ENCODE results near the gene OR5B21.

The OR5B21 gene

GRCh38 chr11:58508005-58508404 lies at the start of gene OR5B21:
TSS of gene OR5B21 (minus strand) at chr11:58508105. CDS start at chr11:58508105, 0 bp downstream.
- no peak for DNase-seq

- no peak for DNase-seq
These were observed 41.7 kb upstream of the OR5B21 start for GRCh38 chr11:58549644-58550043.

GRCh38 chr11:58546841-58547240 lies 38.9 kb upstream of the OR5B21 start:
- DNase-seq: no peak

- no peak for DNase-seq
These were observed 24.0 kb upstream of the OR5B21 start for GRCh38 chr11:58531865-58532341.

- DNase-seq: no peak
These were observed 22.3 kb upstream of the OR5B21 start for GRCh38 chr11:58530236-58530635.

- DNase-seq: no peak
These were observed 19.5 kb upstream of the OR5B21 start for GRCh38 chr11:58527429-58527828.

GRCh38 chr11:58526721-58527120 lies 18.8 kb upstream of the OR5B21 start:
- no peak for DNase-seq

GRCh38 chr11:58525037-58525614 lies 17.2 kb upstream of the OR5B21 start:
- DNase-seq: no peak

- DNase-seq: peak; percentile 55
These were observed 16.5 kb upstream of the OR5B21 start for GRCh38 chr11:58524232-58525036.

GRCh38 chr11:58513747-58514367 lies 6.0 kb upstream of the OR5B21 start:
- peak; percentile 45 for DNase-seq

- no peak for DNase-seq
These were observed 3.7 kb upstream of the OR5B21 start for GRCh38 chr11:58511636-58512035.

GRCh38 chr11:58509748-58510147 lies 1.8 kb upstream of the OR5B21 start:
- DNase-seq: no peak

GRCh38 chr11:58508814-58509213 lies 909 bp upstream of the OR5B21 start:
- DNase-seq: no peak

GRCh38 chr11:58507355-58507754 lies 550 bp downstream of the OR5B21 start:
- no peak for DNase-seq

- no peak for DNase-seq
These were observed 970 bp downstream of the OR5B21 start for GRCh38 chr11:58506935-58507334.

- no peak for DNase-seq
These were observed 2.1 kb downstream of the OR5B21 start for GRCh38 chr11:58505849-58506248.

- DNase-seq: no peak
These were observed 3.7 kb downstream of the OR5B21 start for GRCh38 chr11:58504232-58504631.

GRCh38 chr11:58503361-58503856 lies 4.5 kb downstream of the OR5B21 start:
- DNase-seq: peak; percentile 2

GRCh38 chr11:58502004-58502403 lies 5.9 kb downstream of the OR5B21 start:
- no peak for DNase-seq

GRCh38 chr11:58498464-58498863 lies 9.4 kb downstream of the OR5B21 start:
- DNase-seq: no peak

GRCh38 chr11:58497951-58498350 lies 10.0 kb downstream of the OR5B21 start:
- DNase-seq: no peak

GRCh38 chr11:58495906-58496305 lies 12.0 kb downstream of the OR5B21 start:
- no peak for DNase-seq

GRCh38 chr11:58494101-58494500 lies 13.8 kb downstream of the OR5B21 start:
- no peak for DNase-seq

GRCh38 chr11:58493676-58494075 lies 14.2 kb downstream of the OR5B21 start:
- DNase-seq: no peak
